Loucy (cell line): Measurements from ENCODE around the gene CCL28.

ENCODE experiments used
- H2AFZ ChIP-seq: fragments of 200-600 bp; sonication (generic); 2 replicates; pipeline ENCODE4 v1.6.0; 2016; ENCODE audit warnings: antibody characterized with exemption, mild to moderate bottlenecking, low read length, moderate library complexity
- H3F3A ChIP-seq: fragments of 200-600 bp; 2 replicates; pipeline ENCODE4 v1.6.0; 2016; ENCODE audit warnings: antibody characterized with exemption, low read depth, mild to moderate bottlenecking
- H3K27me3 ChIP-seq: fragments of 200-600 bp; sonication (generic); 2 replicates; pipeline ENCODE4 v1.6.1; 2014; ENCODE audit warnings: low read length, mild to moderate bottlenecking; ENCODE audit not compliant: insufficient read depth, poor library complexity, severe bottlenecking
- H3K36me3 ChIP-seq: fragments of 200-600 bp; sonication (generic); 2 replicates; pipeline ENCODE4 v1.6.1; 2016; ENCODE audit warnings: low read length; ENCODE audit not compliant: insufficient read depth
- H3K4me1 ChIP-seq: fragments of 200-600 bp; sonication (generic); 2 replicates; pipeline ENCODE4 v1.5.1; 2014; ENCODE audit warnings: low read length, mild to moderate bottlenecking; ENCODE audit not compliant: insufficient read depth, poor library complexity, severe bottlenecking
- H3K4me2 ChIP-seq: fragments of 200-600 bp; sonication (generic); 2 replicates; pipeline ENCODE4 v1.6.0; 2014; ENCODE audit warnings: antibody characterized with exemption, low read length, low read depth, mild to moderate bottlenecking; ENCODE audit not compliant: poor library complexity, severe bottlenecking
- H3K4me3 ChIP-seq: fragments of 200-600 bp; sonication (generic); 2 replicates; pipeline ENCODE4 v1.5.1; 2014; ENCODE audit warnings: low read length, mild to moderate bottlenecking, mixed read lengths; ENCODE audit not compliant: poor library complexity, severe bottlenecking
- H3K79me2 ChIP-seq: fragments of 200-600 bp; sonication (generic); 2 replicates; pipeline ENCODE4 v1.6.1; 2014; ENCODE audit warnings: low read length; ENCODE audit not compliant: insufficient read depth
- H3K9ac ChIP-seq: fragments of 200-600 bp; sonication (generic); 2 replicates; pipeline ENCODE4 v1.6.0; 2014; ENCODE audit warnings: mild to moderate bottlenecking, low read depth, low read length, moderate library complexity; ENCODE audit not compliant: poor library complexity, severe bottlenecking
- H3K9me2 ChIP-seq: fragments of 200-600 bp; sonication (generic); replicated peaks from 2 replicates; pipeline ENCODE4 v1.6.1; 2016; ENCODE audit warnings: low read depth, low read length, mixed read lengths
- H3K9me3 ChIP-seq: fragments of 200-600 bp; sonication (generic); 2 replicates; pipeline ENCODE4 v1.6.1; 2014; ENCODE audit warnings: mild to moderate bottlenecking, antibody characterized with exemption, low read length, low read depth; ENCODE audit not compliant: insufficient read depth
- H4K20me1 ChIP-seq: fragments of 200-600 bp; sonication (generic); 2 replicates; pipeline ENCODE4 v1.6.0; 2014; ENCODE audit warnings: antibody characterized with exemption, low read length, mild to moderate bottlenecking; ENCODE audit not compliant: insufficient read depth, poor library complexity, severe bottlenecking
- CTCF ChIP-seq: fragments of 200-600 bp; sonication (generic); conservative IDR thresholded peaks from 2 replicates; pipeline ENCODE4 v1.5.1; 2014; ENCODE audit warnings: mild to moderate bottlenecking, antibody characterized with exemption, low read length
- EZH2phosphoT487 ChIP-seq: fragments of 200-600 bp; IDR thresholded peaks from 2 replicates; pipeline ENCODE4 v1.6.1; 2018; ENCODE audit warnings: antibody characterized with exemption, mild to moderate bottlenecking, moderate library complexity, borderline replicate concordance

CCL28 gene

DNA sequence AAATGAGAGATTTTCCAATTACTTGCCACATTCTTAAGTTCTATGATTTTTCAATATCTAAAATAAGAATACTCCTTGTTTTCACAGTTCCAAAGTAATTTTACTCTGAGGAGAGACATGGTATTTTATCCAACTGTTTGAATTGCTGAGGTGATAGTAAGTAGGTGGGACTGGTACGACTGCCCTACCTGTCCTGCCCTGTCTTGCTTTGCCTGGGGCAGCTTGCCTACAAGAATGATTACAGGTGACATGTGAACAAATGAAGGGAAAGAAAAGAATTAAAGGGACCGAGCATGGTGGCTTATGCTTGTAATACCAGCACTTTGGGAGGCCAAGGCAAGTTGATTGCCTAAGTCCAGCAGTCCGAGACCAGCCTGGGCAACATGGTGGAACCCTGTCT, 57.4 kb downstream of the CCL28 start:
- Histone ChIP-seq H3K27me3 (no peaks in the 10 kb centered on the region), H4K20me1 (no peaks in the 10 kb centered on the region)

GRCh38 chr5:43353668-43354067, 58.5 kb downstream of the CCL28 start:
- Histone ChIP-seq H3F3A (no peaks in the 10 kb centered on the region), H3K4me1 (no peaks in the 10 kb centered on the region), H3K9me3 (no peaks in the 10 kb centered on the region), H3K36me3 (no peaks in the 10 kb centered on the region), H2AFZ (no peak overlapping the region), H3K4me3 (no peak overlapping the region), H3K27me3 (no peaks in the 10 kb centered on the region), H3K9ac (no peak overlapping the region), H3K9me2 (no peaks in the 10 kb centered on the region), H3K79me2 (no peaks in the 10 kb centered on the region), H3K4me2 (no peak overlapping the region), H4K20me1 (no peaks in the 10 kb centered on the region)
- no peak for TF ChIP-seq CTCF
- no peak for TF ChIP-seq EZH2phosphoT487

More for the DNA sequence above, 57.4 kb downstream of the CCL28 start:
- Histone ChIP-seq H3K79me2 (no peaks in the 10 kb centered on the region), H3K9ac (no peak overlapping the region), H3K4me3 (no peak overlapping the region), H3K36me3 (no peaks in the 10 kb centered on the region), H3F3A (no peaks in the 10 kb centered on the region), H2AFZ (no peak overlapping the region), H3K4me2 (no peak overlapping the region), H3K9me2 (no peaks in the 10 kb centered on the region), H3K4me1 (no peaks in the 10 kb centered on the region), H3K9me3 (peaks cover 7% of the 10 kb centered on the region; the same call in 1 of the 2 replicates)
- no peak for TF ChIP-seq CTCF
- no peak for TF ChIP-seq EZH2phosphoT487

DNA sequence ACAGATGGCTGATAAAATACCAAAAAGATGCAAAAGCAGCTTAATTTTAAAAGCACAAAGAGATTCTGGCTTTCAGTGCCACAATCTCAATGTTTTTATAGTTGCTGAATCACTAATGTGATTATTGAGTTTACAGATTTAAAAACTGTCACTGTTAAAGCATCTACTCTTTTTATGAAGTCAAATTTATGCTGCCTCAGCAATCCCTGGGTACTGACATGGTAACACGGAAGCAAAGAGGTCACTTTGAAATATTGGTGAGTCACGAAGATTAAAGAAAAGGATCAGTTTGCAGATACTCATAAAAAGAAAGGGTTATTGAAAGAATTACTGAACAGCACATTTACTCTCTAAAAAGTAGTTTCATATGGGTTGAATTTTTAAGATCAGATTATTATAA, 59.3 kb downstream of the CCL28 start:
- H3F3A ChIP-seq: no peaks in the 10 kb centered on the region
- no peaks in the 10 kb centered on the region for H3K36me3 ChIP-seq
- H3K4me3 ChIP-seq: no peak overlapping the region
- H3K9ac ChIP-seq: no peak overlapping the region
- H3K4me2 ChIP-seq: no peak overlapping the region
- H3K4me1 ChIP-seq: no peaks in the 10 kb centered on the region
- H3K27me3 ChIP-seq: no peaks in the 10 kb centered on the region
- H3K9me3 ChIP-seq: no peaks in the 10 kb centered on the region
- H3K79me2 ChIP-seq: no peaks in the 10 kb centered on the region
- no peak for TF ChIP-seq CTCF
- no peak for TF ChIP-seq EZH2phosphoT487
- no peak overlapping the region for H2AFZ ChIP-seq
- H4K20me1 ChIP-seq: no peaks in the 10 kb centered on the region
- no peaks in the 10 kb centered on the region for H3K9me2 ChIP-seq
